OCI-LY1 (cell line): ENCODE measurements around the gene DNM2.

Experiments used
- H2AFZ ChIP-seq: fragments of 200-600 bp; sonication (generic), shearing (Covaris generic); 2 replicates; pipeline ENCODE4 v1.6.0; 2014; ENCODE audit warnings: antibody characterized with exemption, mild to moderate bottlenecking, low read length
- H3F3A ChIP-seq: fragments of 200-600 bp; sonication (generic), shearing (Covaris generic); 2 replicates; pipeline ENCODE4 v1.6.0; 2014; ENCODE audit warnings: mild to moderate bottlenecking, antibody characterized with exemption, low read length, moderate library complexity; ENCODE audit not compliant: insufficient read depth
- H3K27ac ChIP-seq: fragments of 200-600 bp; sonication (generic); 2 replicates; pipeline ENCODE4 v1.5.1; 2014; ENCODE audit warnings: low read length, mixed run types, mild to moderate bottlenecking, low read depth; ENCODE audit not compliant: poor library complexity, severe bottlenecking
- H3K27me3 ChIP-seq: fragments of 200-600 bp; sonication (generic); 2 replicates; pipeline ENCODE4 v1.6.0; 2014; ENCODE audit warnings: antibody characterized with exemption, mild to moderate bottlenecking, low read length, moderate library complexity; ENCODE audit not compliant: insufficient read depth
- H3K36me3 ChIP-seq: fragments of 200-600 bp; sonication (generic); 2 replicates; pipeline ENCODE4 v1.6.1; 2014; ENCODE audit warnings: mild to moderate bottlenecking, antibody characterized with exemption, low read length, moderate library complexity, mixed read lengths; ENCODE audit not compliant: insufficient read depth
- H3K4me1 ChIP-seq: fragments of 200-600 bp; sonication (generic); 2 replicates; pipeline ENCODE4 v1.5.1; 2014; ENCODE audit warnings: mild to moderate bottlenecking, low read length, moderate library complexity; ENCODE audit not compliant: insufficient read depth, severe bottlenecking
- H3K4me2 ChIP-seq: fragments of 200-600 bp; sonication (generic), shearing (Covaris generic); 2 replicates; pipeline ENCODE4 v1.6.1; 2014; ENCODE audit warnings: low read length
- H3K4me3 ChIP-seq: fragments of 200-600 bp; sonication (generic); 2 replicates; pipeline ENCODE4 v1.5.1; 2014; ENCODE audit warnings: low read length, low read depth, mild to moderate bottlenecking, mixed read lengths; ENCODE audit not compliant: poor library complexity, severe bottlenecking
- H3K79me2 ChIP-seq: fragments of 200-600 bp; shearing (Covaris generic); 2 replicates; pipeline ENCODE4 v1.6.1; 2016; ENCODE audit warnings: mixed run types, low read length, mixed read lengths; ENCODE audit not compliant: insufficient read depth
- H3K9ac ChIP-seq: fragments of 200-600 bp; sonication (generic), shearing (Covaris generic); 2 replicates; pipeline ENCODE4 v1.6.1; 2014; ENCODE audit warnings: mild to moderate bottlenecking, low read length, mixed read lengths
- H3K9me2 ChIP-seq: fragments of 200-600 bp; sonication (generic), shearing (Covaris generic); 2 replicates; pipeline ENCODE4 v1.6.1; 2014; ENCODE audit warnings: low read depth, mild to moderate bottlenecking, low read length, mixed read lengths
- H3K9me3 ChIP-seq: fragments of 200-600 bp; shearing (Covaris generic); 2 replicates; pipeline ENCODE4 v1.6.1; 2014; ENCODE audit warnings: low read length, mixed read lengths
- H4K20me1 ChIP-seq: fragments of 200-600 bp; sonication (generic), shearing (Covaris generic); 2 replicates; pipeline ENCODE4 v1.6.0; 2016; ENCODE audit warnings: mild to moderate bottlenecking, low read length; ENCODE audit not compliant: insufficient read depth
- EZH2 ChIP-seq: fragments of 200-600 bp; sonication (generic), shearing (Covaris generic); IDR thresholded peaks from 2 replicates; pipeline ENCODE4 v1.8.0; 2017; ENCODE audit warnings: borderline replicate concordance, mixed run types, mild to moderate bottlenecking, antibody characterized with exemption, low read length, moderate library complexity, mixed read lengths
- TF ChIP-seq, protein P1 (sequence below): fragments of 200-600 bp; sonication (generic), shearing (Covaris generic); IDR thresholded peaks from 2 replicates; pipeline ENCODE4 v1.5.1; 2017; ENCODE audit warnings: mild to moderate bottlenecking, antibody characterized with exemption, low read length, moderate library complexity, mixed read lengths

DNM2 gene

DNA sequence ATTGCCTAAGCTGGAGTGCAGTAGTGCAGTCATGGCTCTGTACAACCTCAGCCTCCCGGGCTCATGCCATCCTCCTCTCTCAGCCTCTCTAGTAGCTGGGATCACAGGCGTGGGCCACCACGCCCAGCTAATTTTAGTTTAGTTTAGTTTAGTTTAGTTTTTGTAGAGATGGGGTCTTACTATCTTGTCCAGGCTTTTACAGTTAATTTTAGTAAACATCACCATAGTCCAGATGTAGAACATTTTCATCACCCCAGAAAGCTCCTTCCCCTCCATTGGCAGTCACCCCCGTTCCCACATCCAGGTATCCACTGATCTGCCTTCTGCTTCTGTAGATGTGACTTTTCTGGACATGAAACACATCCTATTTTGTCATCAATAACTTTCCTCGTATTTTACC, 41.1 kb downstream of the DNM2 start:
- H3K79me2 ChIP-seq, result peaks cover 6% of the 10 kb centered on the region; the same call in 1 of the 2 replicates
- no peak overlapping the region for H2AFZ ChIP-seq
- peak overlapping the region; percentile 58 for H3K9ac ChIP-seq
- H3K36me3 ChIP-seq, result peaks cover 21% of the 10 kb centered on the region; the same call in 1 of the 2 replicates
- no peaks in the 10 kb centered on the region; the same call in 1 of the 2 replicates for H3F3A ChIP-seq
- H3K9me2 ChIP-seq, result no peaks in the 10 kb centered on the region
- H3K4me3 ChIP-seq, result peak overlapping the region; percentile 54
- TF ChIP-seq, protein P1, sequence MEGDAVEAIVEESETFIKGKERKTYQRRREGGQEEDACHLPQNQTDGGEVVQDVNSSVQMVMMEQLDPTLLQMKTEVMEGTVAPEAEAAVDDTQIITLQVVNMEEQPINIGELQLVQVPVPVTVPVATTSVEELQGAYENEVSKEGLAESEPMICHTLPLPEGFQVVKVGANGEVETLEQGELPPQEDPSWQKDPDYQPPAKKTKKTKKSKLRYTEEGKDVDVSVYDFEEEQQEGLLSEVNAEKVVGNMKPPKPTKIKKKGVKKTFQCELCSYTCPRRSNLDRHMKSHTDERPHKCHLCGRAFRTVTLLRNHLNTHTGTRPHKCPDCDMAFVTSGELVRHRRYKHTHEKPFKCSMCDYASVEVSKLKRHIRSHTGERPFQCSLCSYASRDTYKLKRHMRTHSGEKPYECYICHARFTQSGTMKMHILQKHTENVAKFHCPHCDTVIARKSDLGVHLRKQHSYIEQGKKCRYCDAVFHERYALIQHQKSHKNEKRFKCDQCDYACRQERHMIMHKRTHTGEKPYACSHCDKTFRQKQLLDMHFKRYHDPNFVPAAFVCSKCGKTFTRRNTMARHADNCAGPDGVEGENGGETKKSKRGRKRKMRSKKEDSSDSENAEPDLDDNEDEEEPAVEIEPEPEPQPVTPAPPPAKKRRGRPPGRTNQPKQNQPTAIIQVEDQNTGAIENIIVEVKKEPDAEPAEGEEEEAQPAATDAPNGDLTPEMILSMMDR, result no peak
- no peak for TF ChIP-seq EZH2
- no peaks in the 10 kb centered on the region for H4K20me1 ChIP-seq
- peak overlapping the region; percentile 68 for H3K4me2 ChIP-seq
- H3K4me1 ChIP-seq, result peaks cover 23% of the 10 kb centered on the region
- no peaks in the 10 kb centered on the region for H3K27me3 ChIP-seq
- H3K9me3 ChIP-seq, result no peaks in the 10 kb centered on the region
- peak overlapping the region; percentile 80 for H3K27ac ChIP-seq

DNA sequence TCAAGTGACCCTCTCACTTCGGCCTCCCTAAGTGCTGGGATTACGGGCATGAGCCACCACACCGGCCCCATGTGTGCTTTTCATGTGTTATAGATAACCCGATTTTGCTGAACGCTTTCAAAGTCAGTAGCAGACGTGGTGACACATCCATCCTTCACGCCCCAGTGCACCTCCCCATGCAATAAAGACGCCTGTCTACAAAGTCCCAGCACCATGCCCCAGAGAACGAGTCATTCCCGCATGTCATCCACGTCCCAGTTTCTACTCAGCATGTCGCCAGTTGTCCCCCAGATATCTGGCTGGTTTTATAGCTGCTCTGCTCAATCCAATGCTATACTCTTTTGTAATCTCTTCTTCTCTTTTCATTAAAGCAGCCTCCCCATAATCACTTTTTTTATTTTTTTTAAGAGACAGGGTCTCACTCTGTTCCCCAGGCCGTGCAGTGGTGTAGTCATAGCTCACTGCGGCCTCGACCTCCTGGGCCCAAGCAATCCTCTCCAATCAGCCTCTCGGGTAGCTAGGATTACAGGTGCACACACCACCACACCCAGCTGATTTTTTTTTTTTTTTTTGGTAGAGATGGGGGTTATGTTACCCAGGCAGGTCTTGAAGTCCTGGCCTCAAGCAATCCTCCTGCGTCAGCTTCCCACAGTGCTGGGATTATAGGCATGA, 42.5 kb downstream of the DNM2 start:
- Histone ChIP-seq H2AFZ (no peak overlapping the region), H3K9ac (peak overlapping the region; percentile 0; the same call in 1 of the 2 replicates), H3K9me2 (no peaks in the 10 kb centered on the region), H3K27ac (peak overlapping the region; percentile 80), H3K9me3 (no peaks in the 10 kb centered on the region), H3K4me3 (peak overlapping the region; percentile 54), H3K36me3 (peaks cover 16% of the 10 kb centered on the region; the same call in 1 of the 2 replicates), H3K79me2 (0 out of 2 replicates have a peak, but pooled peaks cover 6% of the 10 kb centered on the region), H3K4me2 (peak overlapping the region; percentile 68), H4K20me1 (no peaks in the 10 kb centered on the region), H3K4me1 (peaks cover 23% of the 10 kb centered on the region), H3K27me3 (no peaks in the 10 kb centered on the region), H3F3A (no peaks in the 10 kb centered on the region; the same call in 1 of the 2 replicates)
- TF ChIP-seq EZH2, result no peak

DNA sequence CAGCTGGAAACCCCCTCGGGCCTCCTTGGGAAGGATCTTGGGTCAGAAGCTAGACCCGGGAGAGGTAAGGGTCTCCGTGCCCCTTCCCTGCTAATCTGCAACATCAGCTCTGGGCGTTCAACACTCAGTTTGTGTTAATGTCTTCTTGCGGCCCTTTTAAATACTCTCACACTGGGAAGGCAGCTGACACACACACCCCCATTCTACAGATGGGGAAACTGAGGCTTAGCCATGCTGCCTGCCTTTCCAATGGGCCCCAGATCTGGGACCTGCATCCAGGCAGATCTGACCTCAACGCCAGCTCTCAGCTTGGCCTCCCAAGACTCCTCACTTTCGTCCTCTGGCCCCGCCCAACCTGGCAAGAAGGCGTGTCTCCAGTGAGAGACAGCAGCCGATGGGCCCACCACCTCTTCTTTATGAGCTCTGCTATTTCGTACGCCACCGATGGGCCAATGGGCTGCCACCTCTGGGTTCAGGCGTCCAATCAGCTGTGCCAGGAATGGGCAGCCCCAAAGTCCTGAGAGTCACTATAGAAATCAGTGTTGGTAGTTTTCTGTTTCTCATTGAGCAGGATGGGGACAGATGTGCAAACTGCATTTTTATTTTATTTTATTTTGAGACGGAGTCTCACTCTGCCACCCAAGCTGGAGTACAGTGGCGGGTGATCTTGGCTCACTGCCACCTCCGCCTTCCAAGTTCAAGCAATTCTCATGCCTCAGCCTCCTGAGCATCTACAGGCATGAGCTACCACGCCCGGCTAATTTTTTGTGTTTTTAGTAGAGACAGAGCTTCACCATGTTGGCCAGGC, 43.8 kb downstream of the DNM2 start:
- Histone ChIP-seq H2AFZ (no peak overlapping the region), H3K9me3 (no peaks in the 10 kb centered on the region), H3K79me2 (0 out of 2 replicates have a peak, but pooled peaks cover 6% of the 10 kb centered on the region), H3K4me2 (no peak overlapping the region), H3K27ac (no peak overlapping the region), H4K20me1 (no peaks in the 10 kb centered on the region), H3F3A (no peaks in the 10 kb centered on the region; the same call in 1 of the 2 replicates), H3K9ac (no peak overlapping the region), H3K4me1 (peaks cover 23% of the 10 kb centered on the region), H3K27me3 (no peaks in the 10 kb centered on the region), H3K36me3 (peaks cover 16% of the 10 kb centered on the region; the same call in 1 of the 2 replicates), H3K9me2 (no peaks in the 10 kb centered on the region), H3K4me3 (no peak overlapping the region)
- no peak for TF ChIP-seq EZH2
- TF ChIP-seq, protein P1, result no peak
